Fibroblast of the aortic adventitia (primary cell): ENCODE measurements around the gene TRMT6. TPM values are rescaled to one million over a fixed set of nuclear protein-coding genes. Genes with fewer than 3 reads are reported as not detected.

Experiments used
- DNase-seq: peaks from one replicate; pipeline ENCODE4 v3.0.0-alpha.2; 2010; ENCODE audit warnings: low read depth
- H3K4me3 ChIP-seq: 2 replicates; pipeline ENCODE4 v1.5.1; 2011; ENCODE audit warnings: low read depth, mild to moderate bottlenecking, control low read depth, low read length, moderate library complexity
- CTCF ChIP-seq: IDR thresholded peaks from 2 replicates; pipeline ENCODE4 v1.5.1; 2011; ENCODE audit warnings: mild to moderate bottlenecking, low read length, control low read depth, inconsistent platforms; ENCODE audit not compliant: insufficient read depth
- total RNA-seq: library from RNA; depleted of rRNA; stranded (reverse); fragments of >200 nt; gene quantifications from 2 replicates; pipeline ENCODE4 v1.2.3, GENCODE V29; 2012; ENCODE audit warnings: low replicate concordance

TRMT6 gene
- total RNA-seq, 1 donor: 8.0 TPM

GRCh38 chr20:5987383-5987782 lies 37.0 kb upstream of the TRMT6 start:
- TF ChIP-seq CTCF: no peak
- no peak overlapping the region for H3K4me3 ChIP-seq
- no peak for DNase-seq

DNA sequence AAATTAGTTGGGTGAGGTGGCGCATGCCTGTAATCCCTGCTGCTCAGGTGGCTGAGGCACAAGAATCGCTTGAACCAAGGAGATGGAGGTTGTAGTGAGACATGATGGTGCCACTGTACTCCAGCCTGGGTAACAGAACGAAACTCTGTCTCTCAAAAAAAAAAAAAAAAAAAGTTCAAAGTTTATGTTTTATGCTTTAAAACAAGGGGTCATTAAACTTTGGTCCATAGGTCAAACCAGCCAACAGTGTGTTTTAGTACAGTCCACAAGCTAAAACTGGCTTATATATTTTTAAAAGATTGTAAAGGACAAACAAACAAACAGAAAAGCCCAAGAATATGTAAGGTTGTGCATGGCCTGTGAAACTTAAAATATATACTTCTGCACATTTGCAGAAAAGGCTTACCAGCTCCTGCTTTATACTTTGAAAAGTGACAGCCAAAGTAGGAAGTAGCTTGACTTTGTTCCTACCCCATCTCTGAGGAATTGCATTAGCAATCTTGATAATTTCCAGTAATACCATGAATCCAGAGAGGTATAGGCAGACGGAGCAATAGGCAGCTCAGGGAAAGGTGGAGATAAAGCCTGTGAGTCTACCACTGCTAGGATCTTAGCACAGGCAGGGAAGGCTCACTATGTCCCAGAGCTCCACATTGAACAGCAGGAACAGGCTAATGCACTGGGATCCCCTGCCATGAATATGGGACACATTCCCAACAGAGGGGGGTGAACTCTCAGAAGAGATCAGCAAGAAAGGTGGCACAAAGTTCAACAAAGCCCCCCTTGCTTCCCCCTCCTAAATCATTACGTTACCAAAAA lies 30.6 kb upstream of the TRMT6 start:
- DNase-seq: no peak
- no peak overlapping the region for H3K4me3 ChIP-seq
- no peak for TF ChIP-seq CTCF

GRCh38 chr20:5979801-5980200 lies 29.5 kb upstream of the TRMT6 start:
- no peak for DNase-seq
- no peak for TF ChIP-seq CTCF
- H3K4me3 ChIP-seq: no peak overlapping the region

GRCh38 chr20:5977975-5978374 lies 27.6 kb upstream of the TRMT6 start:
- DNase-seq: no peak
- TF ChIP-seq CTCF: no peak

DNA sequence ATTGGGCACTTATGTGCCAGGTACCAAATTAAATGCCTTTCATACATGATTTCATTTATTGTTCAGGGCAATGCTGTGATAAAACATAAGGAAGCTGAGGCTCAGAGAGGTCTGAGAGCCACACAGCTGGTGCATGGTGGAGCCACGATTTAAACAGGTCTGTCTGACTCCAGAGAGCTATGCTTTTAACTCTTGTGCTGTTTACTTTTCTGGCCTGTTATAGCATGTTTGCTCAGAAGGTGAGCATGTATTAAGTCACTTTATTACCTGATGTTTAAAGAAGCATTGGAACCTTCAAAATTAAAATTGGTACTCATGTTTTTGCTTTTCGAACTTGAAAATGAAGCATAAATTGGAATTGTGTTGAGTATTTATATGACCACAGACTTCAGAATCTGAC lies 26.9 kb upstream of the TRMT6 start:
- H3K4me3 ChIP-seq: no peak overlapping the region
- DNase-seq: no peak
- no peak for TF ChIP-seq CTCF

More at GRCh38 chr20:5977975-5978374, 27.6 kb upstream of the TRMT6 start:
- no peak overlapping the region for H3K4me3 ChIP-seq

GRCh38 chr20:5975778-5976177 lies 25.4 kb upstream of the TRMT6 start:
- no peak overlapping the region for H3K4me3 ChIP-seq
- no peak for DNase-seq
- no peak for TF ChIP-seq CTCF

DNA sequence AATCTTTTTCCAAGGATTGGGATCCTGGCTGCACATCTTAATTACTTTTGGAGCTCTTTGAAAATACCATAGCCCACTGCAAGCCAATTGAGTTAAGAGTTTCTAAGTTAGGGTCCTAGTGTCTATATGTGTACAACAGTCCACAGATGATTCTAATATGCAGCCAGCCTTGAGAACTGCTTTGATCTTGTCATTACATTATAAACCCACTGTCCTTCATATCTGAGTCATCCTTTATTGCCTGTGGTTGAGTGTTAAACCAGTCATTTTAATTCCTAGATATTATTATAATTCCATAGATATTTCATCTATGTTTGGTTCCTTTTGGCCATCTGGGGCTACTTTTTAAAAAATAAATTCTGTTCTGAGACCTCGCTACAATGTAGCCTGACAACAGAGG lies 24.2 kb upstream of the TRMT6 start:
- no peak for DNase-seq
- TF ChIP-seq CTCF: no peak
- no peak overlapping the region for H3K4me3 ChIP-seq
